Right lobe of liver (tissue), 4 donors: Measurements from ENCODE around the gene EHHADH.
"Not testable (repeated sequence)": the region's sequence is repeated elsewhere in the genome, so short reads cannot be mapped to it uniquely, and the experiment has no call there.

Experiments
- CTCF ChIP-seq, 4 donors: fragments of 200-600 bp in 3 of 4; fragments of 450-650 bp in 1 of 4; IDR thresholded peaks; one replicate each; pipeline versions ENCODE4 v1.5.1 to v1.8.0; 2016 to 2022; ENCODE audit warnings: antibody characterized with exemption in 4 of 4, mild to moderate bottlenecking in 2 of 4
- POLR2A ChIP-seq: fragments of 450-650 bp; IDR thresholded peaks from one replicate; pipeline ENCODE4 v1.6.1; 2017; ENCODE audit warnings: antibody characterized with exemption, mild to moderate bottlenecking
- donor health status: DM: no; HTN: no; CAD: no.
- donor health status: DM: no; HTN: no; CAD: no.
- donor health status: DM: no; HTN: yes; CAD: no.

- TF ChIP-seq CTCF (IDR thresholded peaks at IDR 0.05); POLR2A: not testable (repeated sequence)
Measured at GRCh38 chr3:185226526-185226925, 27.3 kb downstream of the EHHADH start.
